GM11168 (cell line): ENCODE data around the gene FBXW11.

ENCODE experiments used
- in situ Hi-C: fragments of 300-500 bp; cut with MboI; formaldehyde crosslinking; loops from one replicate; pipeline ENCODE4 v1.12.0; 2022; ENCODE audit warnings: low sequenced_read_pairs; ENCODE audit not compliant: unreplicated experiment

FBXW11 gene

DNA sequence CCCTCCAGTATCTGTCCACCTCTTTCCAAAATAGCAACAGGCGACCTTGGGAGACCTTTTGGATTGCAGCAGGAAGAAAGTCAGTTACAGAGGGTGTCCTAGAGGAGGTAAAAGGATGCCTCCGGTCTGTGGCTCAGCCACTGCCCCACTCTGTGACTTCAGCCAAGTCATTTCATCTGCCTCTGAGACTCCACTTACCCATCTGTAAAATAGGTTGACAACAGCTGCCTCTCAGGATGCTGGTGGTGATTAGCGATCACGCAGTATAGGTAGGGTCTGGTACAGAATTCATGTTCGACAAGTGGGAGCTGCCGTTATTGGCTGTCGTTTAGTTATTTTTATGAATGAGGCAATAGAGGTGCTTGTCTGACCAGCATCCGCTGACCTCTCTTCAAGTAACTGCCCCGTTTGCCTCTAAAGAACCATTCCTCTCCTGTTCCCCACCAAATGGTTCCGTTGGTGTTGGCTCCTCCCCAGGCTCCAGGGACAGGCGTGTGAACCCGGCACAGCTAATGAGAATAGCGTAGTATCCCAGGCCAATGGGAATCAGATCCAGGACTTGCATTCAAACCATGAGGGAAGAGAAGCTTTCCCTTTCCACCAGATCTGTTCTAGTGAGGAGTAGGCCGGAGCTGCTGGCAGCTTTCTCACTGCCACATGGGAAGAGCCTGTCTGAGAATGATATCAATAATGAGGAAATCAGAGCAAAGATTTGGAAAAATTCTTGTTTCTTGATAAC, 156.7 kb downstream of the FBXW11 start:
- in situ Hi-C loops = no loop called here

DNA sequence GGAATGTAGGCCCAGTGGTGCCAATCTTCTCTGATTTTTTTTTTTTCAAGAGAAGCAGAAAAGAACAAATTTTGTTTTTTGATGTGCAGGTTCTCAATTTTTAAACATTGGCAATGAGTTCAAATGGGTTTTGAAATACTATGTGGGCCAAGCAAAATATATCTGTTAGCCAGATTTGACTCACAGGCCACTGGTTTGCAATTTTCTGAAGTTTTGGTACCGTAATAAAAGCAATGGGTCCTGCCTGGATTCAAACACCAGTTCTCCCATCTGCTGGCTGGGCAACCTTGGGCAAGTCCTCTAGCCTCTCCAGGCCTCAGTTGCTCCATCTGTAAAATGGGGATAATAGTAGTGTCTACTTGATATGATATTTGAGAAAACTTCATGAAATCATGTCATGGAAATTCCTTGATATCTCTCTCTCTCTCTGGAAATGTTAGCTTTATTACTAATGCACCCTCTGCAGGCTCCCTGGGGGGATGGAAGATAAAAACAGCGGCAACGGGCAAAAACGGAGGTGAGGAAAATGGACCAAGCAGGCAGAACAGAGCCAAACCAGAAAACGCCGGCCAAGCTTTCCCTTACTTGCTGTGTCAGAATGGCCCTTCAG, 157.4 kb downstream of the FBXW11 start:
- in situ Hi-C loops = no loop called here

DNA sequence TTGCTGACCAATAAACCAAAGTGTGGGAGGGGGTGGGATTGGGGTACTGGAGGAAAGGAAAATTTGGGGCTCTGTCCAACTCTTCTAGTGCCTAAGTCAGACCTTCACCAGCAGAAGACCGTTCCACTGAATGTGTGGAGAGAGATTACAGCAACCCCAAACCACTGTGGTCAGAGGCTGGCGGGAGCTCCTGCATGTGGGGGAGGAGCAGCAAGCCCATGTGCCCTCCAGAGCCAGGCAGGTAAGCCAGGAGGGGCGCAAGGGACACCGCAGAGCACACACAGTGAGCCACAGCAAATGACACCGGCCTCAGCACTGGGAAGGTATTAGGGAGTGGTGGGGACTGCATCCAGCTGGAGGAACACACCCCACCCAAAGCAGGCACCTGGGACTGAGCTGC, 158.0 kb downstream of the FBXW11 start:
- in situ Hi-C loops = no loop called here

DNA sequence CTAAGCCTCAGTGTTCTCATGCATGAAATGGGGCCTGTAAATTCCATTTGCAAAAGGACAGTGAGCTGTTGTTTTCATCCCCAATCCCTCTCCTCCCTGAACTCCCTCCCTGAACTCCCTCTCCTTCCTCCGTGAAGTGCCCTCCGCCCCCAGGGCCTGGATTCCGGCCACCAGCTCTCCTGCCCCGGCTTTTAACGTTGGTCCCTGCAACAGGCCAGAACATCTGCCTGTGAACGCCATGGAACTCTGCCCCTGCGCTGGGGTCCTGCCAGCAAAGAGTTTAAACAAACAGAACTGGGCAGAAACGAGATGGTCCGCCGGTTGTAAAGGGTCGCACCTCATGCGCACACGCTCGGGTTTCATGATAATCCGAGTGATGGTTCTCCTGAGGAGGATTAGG, 158.4 kb downstream of the FBXW11 start:
- in situ Hi-C loops = no loop called here

DNA sequence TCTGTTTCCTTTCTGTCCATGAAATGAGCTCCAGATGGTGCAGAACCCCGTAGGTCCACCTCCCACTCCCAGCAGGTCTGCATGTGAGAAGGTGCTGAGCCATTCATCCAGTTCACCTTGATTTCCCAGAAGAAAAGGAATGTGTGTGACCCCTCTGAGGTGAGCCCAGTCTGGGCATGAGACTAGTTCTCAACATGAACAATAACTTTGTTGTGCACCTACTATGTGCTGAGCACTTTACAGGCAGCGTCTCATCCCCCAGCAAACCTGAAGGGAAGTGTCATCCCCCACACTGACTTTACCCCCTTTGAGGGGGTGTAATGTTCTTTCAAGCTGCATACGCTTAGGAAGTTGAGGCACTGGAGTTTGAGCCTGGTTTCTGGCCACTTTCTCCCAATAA, 159.4 kb downstream of the FBXW11 start:
- in situ Hi-C loops = no loop called here

DNA sequence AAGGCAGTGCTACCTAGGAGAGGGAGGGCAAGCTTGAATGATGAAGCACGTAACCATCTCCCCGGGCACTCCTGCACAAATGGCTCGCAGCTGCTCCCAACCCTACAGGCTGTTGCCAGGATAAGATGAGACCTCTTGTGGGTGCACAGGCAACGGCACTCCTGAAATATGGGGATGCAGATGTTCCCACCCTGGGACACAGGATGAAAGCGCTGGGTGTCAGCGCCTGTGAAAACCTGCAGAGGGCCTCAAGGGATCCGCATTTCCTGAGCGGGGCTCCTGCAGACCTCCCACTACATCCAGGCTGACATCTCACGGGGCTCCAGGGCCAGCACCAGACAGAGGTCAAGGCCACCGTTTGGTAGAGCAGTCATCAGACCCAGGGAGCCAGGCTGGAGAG, 160.1 kb downstream of the FBXW11 start:
- in situ Hi-C loops = no loop called here

DNA sequence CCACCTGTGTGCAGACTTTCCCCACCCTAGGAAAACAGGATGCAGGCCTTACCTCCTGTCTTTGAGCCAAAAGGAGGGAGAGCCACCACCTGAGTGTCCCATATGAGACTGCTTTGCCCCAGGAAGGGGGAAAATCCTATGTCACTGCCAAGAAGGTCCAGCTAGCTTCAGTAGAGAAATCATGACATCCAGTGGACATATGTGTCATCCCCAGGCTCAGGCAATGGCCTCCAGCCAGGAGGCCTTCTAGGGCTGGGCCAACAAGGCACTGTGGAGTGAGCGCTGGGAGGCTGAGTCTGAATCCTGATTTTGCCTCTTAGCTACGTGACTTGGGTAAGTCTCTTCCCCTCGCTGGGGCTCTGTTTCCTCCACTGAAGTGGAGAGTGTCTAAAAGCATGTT, 160.6 kb downstream of the FBXW11 start:
- in situ Hi-C loops = no loop called here

DNA sequence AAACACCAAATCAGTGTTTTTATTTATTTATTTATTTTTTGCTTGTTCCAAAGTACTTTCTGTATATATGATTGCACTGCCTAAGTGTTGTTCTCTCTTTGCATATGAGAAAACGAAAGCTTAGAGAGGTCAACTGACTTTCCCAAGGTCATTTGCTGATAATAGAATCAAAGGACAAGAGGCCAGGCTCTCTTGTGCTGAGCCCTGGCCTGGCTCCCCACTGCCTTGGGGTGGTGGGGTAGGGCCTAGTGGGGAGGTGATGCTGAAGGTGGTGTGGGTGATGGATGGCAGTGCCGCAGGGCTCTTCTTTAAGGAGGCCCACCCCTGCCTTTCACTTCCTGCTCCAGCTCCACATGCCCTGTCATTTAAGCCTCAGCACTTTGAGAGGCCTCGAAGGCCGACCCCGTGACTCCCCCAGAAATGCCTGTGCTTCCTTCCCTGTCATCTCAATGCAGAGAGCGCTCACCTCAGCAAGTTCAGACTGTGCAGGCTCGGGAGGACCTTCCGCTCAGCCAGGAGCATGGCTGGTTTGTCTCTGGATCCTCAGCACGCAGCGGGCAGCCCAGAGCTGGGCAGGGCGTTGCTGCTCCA, 161.3 kb downstream of the FBXW11 start:
- in situ Hi-C loops = no loop called here

DNA sequence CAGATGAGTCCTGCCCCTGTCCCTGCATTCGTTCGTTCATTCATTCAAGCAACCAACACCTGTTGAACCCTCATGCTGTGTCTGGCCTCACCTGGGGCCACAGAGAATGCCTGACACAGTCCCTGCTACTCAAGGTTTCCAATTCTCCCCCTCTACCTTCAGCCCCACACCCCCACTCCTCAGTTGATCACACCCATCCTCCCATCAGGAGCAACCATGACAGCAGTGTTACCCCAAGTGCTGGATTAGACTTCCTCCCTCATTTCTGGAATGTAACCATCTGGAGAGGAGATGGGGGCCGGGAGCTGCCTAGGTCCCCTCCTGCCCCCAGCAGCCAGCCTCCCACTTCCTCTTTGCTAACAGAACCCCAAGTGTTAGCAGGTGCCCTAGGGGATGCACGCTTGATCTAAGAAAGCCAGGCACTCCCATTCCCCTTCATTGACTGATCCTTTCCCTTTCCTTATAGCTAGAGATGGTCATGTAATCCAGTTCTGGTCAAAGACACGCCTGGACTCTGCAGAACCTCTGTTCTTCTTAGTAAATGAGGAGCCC, 163.6 kb downstream of the FBXW11 start:
- in situ Hi-C loops = no loop called here

DNA sequence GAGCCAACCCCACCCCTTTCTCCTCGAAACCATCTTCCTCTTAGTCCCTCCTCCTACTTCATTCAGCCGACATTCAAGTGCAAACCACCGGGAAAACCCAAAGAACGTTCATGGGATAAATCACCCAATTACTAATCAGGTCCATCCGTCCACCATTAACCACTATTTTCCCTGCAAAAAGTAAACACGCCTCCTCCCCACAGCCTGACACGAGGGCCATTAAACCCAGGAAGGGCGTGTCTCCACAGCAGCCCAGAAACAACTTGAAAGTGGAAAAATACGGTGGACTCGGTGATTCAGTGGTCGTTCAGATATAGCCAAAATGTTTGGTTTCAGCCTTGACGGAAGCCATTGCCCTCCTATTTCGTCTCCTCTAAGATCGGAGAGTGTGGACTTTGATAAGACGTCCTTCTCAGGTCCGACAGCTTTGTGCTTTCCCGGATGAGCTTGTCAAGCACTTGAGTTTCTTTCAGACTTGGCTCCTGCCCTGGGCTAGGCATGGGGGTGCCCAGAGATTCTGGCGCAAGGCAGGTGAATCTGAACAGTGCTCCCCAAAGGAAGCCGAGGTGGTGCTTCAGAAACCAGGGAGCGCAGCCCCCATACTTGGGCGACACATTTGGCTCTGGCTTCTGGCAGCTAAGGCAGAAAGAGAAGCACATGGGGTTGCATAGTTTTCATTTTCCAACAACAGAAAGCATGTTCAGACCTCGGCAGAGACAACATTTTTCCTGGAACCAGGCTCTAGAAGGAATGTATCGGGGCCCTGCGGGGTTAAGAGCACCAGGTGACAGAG, 164.3 kb downstream of the FBXW11 start:
- in situ Hi-C loops = no loop called here

DNA sequence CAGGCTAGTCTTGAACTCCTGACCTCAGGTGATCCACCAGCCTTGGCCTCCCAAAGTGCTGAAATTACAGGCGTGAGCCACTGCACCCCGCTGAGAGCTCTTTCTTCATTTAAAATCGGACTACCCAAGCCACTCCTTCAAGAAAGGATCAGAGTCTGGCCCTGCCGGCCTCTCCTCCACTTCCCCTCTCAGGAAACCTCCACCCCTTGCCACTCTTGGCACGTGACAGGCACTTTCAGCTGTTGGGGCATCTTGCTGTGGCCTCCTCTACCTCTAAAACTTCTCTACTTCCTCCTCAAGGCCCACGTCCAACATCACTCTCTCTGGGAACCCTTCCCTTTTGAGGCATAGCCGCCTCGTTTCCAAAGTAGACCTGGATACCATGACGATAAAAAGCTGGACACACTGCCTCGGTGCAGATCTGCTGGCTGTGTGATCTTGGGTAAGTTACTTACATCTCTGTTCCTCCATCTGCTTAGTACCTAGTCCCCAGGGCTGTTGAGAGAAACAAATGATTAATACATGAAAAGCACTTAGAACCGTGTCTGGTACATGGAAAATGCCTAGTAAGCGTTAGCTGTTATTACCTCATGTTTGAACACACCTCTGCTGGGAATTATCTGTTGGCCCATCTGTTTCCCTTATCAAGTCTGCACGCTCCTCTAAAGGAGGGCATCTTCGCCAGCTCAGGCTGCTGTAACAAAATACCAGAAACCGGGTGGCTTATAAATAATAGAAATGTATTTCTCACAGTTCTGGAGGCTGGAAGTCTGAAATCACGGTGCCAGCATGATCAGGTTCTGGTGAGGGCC, 165.5 kb downstream of the FBXW11 start:
- in situ Hi-C loops = no loop called here

DNA sequence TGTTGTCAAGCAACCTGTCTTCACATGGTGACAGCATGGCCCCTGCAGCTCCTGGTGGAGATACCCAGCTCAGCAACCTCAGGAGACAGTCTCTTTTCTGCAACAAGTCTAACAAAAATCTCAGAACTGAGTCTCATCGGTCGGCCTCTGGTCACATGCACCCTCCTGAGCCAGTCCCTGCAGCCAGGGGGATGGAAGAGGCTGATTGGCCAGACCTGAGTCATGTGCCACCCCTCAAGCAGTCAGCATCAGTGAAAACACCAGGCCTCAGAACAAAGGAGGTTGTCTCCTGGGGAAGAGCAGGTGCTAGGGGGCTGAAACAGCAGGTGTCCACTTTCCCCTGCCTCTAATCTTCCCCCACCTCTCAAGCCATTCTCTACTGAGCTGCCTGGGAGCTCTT, 166.4 kb downstream of the FBXW11 start:
- in situ Hi-C loops = no loop called here

DNA sequence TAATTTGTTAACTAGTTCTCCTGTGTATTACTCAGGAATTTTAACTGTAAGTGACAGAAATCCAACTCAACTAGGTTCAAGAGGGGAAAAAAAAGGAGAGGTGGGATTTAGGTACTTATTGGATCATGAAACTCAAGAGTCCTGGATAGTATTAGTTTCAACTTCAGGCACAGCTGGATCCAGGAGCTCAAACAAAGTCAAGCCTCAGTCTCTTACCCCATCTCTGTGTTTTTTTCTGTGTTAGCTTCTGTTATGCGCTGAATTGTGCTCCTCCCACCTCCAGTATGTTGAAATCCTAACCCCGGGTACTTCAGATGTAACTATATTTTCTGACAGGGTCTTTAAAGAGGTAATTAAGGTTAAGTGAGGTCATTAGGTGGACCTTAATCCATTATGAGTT, 167.3 kb downstream of the FBXW11 start:
- in situ Hi-C loops = no loop called here

DNA sequence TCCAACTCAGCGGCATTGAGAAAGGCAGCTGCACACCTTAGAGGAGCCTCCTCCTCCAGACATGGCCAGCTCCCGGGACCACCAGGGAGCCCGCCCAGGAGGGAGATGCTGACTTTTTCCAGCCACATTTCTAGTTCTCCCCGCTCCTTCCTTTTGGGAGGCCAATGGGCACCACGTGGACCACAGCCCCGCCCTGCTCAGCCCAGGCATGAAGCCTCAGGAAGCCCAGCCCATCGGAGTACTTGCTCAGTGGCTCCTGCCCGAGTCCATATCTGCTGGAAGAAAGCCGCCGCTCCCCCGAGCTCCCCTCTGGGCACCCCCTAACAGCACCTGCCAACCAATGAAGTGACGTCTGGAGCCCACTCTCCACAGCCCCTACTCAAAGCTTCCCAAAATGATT, 168.4 kb downstream of the FBXW11 start:
- in situ Hi-C loops = no loop called here

DNA sequence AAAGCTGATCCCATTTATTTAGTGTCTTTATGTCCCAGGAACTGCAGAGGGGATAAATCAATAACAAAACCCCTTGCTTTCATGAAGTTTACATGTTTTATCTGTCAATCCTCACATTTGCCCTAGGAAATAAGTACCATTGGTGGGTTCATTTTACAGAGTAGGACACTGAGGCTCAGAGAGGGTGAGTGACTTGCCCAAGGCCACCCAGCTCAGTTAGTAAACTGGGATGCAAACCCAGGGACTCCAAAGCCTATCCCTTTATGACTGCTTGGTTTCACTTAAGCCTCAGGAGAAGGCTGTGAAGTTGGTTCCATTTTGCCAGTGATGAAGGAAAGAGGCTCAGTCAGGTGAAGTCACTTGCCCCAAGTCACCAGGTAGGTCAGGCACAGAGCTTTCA, 168.9 kb downstream of the FBXW11 start:
- in situ Hi-C loops = no loop called here

DNA sequence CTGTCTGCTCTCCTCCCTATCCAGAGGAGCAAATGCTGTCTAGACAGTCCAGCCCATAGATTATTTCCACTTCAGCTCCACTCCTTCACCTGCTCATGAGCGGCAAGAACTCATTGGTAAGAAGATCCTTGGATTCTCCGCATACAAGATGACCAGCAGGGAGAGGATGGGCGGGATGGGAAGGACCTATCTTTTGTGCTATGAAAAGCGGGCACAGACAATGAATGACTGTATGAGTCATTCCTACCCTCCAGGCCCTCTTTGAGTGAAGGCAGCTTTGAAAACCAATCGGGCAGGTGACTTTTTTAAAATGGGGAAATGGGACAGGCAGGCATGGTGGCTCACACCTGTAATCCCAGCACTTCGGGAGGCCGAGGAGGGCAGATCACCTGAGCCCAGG, 171.4 kb downstream of the FBXW11 start:
- in situ Hi-C loops = no loop called here

DNA sequence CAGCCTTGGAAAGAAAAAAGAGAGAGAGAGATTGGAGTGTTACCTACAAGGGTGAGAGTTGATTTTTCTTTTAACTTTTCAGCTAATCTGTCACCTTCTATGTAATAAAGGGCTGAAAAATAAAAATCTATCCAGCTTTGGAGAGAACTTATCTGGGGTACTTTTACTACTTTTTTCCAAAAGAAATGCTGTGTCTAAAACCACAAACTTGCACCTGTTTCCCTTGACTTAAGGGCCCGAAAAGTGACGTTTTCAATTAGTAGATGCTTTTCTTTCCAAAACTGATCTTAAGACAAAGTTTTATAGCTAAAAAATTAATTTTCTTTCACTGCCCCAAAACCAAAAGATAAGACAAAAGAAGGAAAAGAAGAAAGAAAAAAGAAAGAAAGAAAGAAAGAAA, 172.0 kb downstream of the FBXW11 start:
- in situ Hi-C loops = no loop called here

DNA sequence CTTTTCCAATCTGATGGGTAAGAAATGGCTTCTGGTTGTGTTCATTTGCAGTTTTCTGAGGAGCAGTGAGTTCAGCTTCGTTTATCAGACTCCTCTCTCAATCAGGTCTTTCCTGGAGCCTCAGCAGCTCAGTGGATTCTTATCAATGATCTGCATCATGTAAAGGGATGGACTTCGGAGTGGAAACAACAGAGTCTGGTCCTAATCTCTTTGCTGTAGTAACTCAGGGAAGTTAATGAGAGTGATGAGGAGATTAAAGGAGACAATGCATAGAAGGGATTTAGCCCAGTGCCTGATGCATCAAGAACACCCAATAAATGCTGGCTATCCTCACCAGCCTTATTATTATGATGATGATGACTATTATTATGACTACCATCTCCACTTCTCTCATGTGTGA, 173.7 kb downstream of the FBXW11 start:
- in situ Hi-C loops = no loop called here

DNA sequence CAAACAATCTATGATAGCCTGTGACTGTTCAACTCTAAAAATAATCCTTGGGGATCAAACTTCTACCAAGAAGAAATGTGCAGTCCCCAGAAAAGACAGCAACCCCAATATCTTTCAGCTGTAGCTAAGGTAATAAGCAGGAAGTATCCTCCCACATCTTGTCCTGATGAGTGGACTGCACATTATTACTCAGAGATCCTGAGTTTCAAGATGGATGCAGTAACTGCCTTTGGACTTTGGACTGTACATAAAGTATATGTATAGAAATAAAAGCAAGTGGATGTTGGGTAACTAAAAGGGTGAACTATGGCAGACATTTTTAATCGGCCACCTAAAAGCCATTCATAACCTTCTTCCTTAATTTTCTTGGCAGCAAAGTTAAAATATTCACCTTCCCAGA, 175.8 kb downstream of the FBXW11 start:
- in situ Hi-C loops = no loop called here

DNA sequence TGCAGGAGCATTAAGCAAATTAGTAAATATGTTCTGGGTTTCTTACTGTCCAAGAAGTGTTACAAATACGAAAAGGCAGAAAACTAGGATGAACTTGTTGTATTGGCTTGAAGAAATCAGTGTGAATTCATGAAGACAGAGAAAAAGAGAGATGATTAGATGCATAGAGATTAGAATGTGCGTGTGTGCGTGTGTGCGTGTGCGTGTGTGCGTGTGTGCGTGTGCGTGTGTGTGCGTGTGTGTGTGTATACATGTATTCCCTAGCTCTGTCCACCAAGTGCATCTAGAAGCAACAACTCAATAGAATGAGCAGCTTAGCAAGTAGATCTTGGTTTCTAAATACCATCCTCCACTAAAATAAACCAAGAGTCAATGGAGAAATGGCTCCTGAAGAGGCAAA, 179.3 kb downstream of the FBXW11 start:
- in situ Hi-C loops = no loop called here
